ENCODE measurements around the gene MSL1. TPM values are rescaled to one million over a fixed set of nuclear protein-coding genes. Genes with fewer than 3 reads are reported as not detected.

The MSL1 gene
- total and polyA plus RNA-seq, 9 of the 15 experiments (the other 6 are each of a cell fraction or from before 2014, with no cell fraction given), result 13.8 to 120 (median 61.9) TPM

GRCh38 chr17:40113110-40113906 lies 8.5 kb upstream of the MSL1 start (continued):
- TF ChIP-seq, protein P1, sequence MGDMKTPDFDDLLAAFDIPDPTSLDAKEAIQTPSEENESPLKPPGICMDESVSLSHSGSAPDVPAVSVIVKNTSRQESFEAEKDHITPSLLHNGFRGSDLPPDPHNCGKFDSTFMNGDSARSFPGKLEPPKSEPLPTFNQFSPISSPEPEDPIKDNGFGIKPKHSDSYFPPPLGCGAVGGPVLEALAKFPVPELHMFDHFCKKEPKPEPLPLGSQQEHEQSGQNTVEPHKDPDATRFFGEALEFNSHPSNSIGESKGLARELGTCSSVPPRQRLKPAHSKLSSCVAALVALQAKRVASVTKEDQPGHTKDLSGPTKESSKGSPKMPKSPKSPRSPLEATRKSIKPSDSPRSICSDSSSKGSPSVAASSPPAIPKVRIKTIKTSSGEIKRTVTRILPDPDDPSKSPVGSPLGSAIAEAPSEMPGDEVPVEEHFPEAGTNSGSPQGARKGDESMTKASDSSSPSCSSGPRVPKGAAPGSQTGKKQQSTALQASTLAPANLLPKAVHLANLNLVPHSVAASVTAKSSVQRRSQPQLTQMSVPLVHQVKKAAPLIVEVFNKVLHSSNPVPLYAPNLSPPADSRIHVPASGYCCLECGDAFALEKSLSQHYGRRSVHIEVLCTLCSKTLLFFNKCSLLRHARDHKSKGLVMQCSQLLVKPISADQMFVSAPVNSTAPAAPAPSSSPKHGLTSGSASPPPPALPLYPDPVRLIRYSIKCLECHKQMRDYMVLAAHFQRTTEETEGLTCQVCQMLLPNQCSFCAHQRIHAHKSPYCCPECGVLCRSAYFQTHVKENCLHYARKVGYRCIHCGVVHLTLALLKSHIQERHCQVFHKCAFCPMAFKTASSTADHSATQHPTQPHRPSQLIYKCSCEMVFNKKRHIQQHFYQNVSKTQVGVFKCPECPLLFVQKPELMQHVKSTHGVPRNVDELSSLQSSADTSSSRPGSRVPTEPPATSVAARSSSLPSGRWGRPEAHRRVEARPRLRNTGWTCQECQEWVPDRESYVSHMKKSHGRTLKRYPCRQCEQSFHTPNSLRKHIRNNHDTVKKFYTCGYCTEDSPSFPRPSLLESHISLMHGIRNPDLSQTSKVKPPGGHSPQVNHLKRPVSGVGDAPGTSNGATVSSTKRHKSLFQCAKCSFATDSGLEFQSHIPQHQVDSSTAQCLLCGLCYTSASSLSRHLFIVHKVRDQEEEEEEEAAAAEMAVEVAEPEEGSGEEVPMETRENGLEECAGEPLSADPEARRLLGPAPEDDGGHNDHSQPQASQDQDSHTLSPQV (IDR thresholded peaks at IDR 0.05), result peak; percentile 92
- TF ChIP-seq TEAD2 (tag; IDR thresholded peaks at IDR 0.05), result no peak; the same call in 1 of the 2 replicates
- TF ChIP-seq, protein P2, sequence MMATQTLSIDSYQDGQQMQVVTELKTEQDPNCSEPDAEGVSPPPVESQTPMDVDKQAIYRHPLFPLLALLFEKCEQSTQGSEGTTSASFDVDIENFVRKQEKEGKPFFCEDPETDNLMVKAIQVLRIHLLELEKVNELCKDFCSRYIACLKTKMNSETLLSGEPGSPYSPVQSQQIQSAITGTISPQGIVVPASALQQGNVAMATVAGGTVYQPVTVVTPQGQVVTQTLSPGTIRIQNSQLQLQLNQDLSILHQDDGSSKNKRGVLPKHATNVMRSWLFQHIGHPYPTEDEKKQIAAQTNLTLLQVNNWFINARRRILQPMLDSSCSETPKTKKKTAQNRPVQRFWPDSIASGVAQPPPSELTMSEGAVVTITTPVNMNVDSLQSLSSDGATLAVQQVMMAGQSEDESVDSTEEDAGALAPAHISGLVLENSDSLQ (IDR thresholded peaks at IDR 0.05), result no peak
- TF ChIP-seq, protein P3, sequence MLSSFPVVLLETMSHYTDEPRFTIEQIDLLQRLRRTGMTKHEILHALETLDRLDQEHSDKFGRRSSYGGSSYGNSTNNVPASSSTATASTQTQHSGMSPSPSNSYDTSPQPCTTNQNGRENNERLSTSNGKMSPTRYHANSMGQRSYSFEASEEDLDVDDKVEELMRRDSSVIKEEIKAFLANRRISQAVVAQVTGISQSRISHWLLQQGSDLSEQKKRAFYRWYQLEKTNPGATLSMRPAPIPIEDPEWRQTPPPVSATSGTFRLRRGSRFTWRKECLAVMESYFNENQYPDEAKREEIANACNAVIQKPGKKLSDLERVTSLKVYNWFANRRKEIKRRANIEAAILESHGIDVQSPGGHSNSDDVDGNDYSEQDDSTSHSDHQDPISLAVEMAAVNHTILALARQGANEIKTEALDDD (IDR thresholded peaks at IDR 0.05), result no peak
- no peak for TF ChIP-seq NEUROD1 (IDR thresholded peaks at IDR 0.05; ENCODE audit: borderline replicate concordance, low read depth, low read length, partially characterized antibody)
- TF ChIP-seq CEBPZ (IDR thresholded peaks at IDR 0.05; ENCODE audit: borderline replicate concordance, low read depth, low read length), result no peak
- no peak for TF ChIP-seq PRMT5 (CRISPR knock-in tag; IDR thresholded peaks at IDR 0.05)
- no peak for TF ChIP-seq SAFB2 (IDR thresholded peaks at IDR 0.05; ENCODE audit: borderline replicate concordance, low read depth, low read length, severe bottlenecking)
- peak; percentile 70 for TF ChIP-seq TBP (optimal IDR thresholded peaks at IDR 0.05; ENCODE audit: low read depth, low read length)
- peak; percentile 78; the same call in 1 of the 2 replicates for TF ChIP-seq DMBX1 (CRISPR knock-in tag; IDR thresholded peaks at IDR 0.05; ENCODE audit: borderline replicate concordance)
- no peak for TF ChIP-seq TCFL5 (CRISPR knock-in tag; conservative IDR thresholded peaks at IDR 0.05)
- peak; percentile 80 for TF ChIP-seq ZNF143 (CRISPR knock-in tag; IDR thresholded peaks at IDR 0.05)
- TF ChIP-seq ZFP30 (CRISPR knock-in tag; IDR thresholded peaks at IDR 0.05; ENCODE audit: borderline replicate concordance), result no peak
- TF ChIP-seq RFX5 (IDR thresholded peaks at IDR 0.05; ENCODE audit: low read depth, low read length), result no peak
